ENCODE results near the gene RPEL1. TPM values are rescaled to one million over a fixed set of nuclear protein-coding genes. Genes with fewer than 3 reads are reported as not detected.

RPEL1 gene
- total and polyA plus RNA-seq, 2 of the 8 experiments (the other 6 are each of a cell fraction or from before 2014, with no cell fraction given): 0.12 TPM; not detected in 1

- TF ChIP-seq TAF7 (optimal IDR thresholded peaks at IDR 0.05; ENCODE audit: borderline replicate concordance, low read depth, low read length) (no peak), TCF12 (IDR thresholded peaks at IDR 0.05; ENCODE audit: low read depth, low read length) (no peak), SIN3A (conservative IDR thresholded peaks at IDR 0.05 in 1 of 2, IDR thresholded peaks at IDR 0.05 in 1 of 2; ENCODE audit: low read depth in 1 of 2, low read length in 2 of 2) (no peak), CTBP2 (IDR thresholded peaks at IDR 0.05; ENCODE audit: borderline replicate concordance, insufficient read depth, insufficient read length, low read length) (no peak), GABPA (IDR thresholded peaks at IDR 0.05; ENCODE audit: borderline replicate concordance, insufficient read depth, low read length) (no peak)
Measured at GRCh38 chr10:103259989-103260388, 14.3 kb downstream of the RPEL1 start (continued).
